Nephron progenitor cell (in vitro differentiated cells): ENCODE results near the gene KRT82.

Experiments
- DNase-seq: peaks from one replicate; pipeline ENCODE4 v3.0.0; 2021
- H3K27ac Mint-ChIP-seq: 2 replicates; pipeline ENCODE4 v1.8.0; 2021; ENCODE audit warnings: mild to moderate bottlenecking, moderate library complexity, mixed read lengths
- H3K27me3 Mint-ChIP-seq: 2 replicates; pipeline ENCODE4 v1.8.0; 2021; ENCODE audit warnings: mild to moderate bottlenecking, low read depth, mixed read lengths; ENCODE audit not compliant: poor library complexity
- H3K36me3 Mint-ChIP-seq: 2 replicates; pipeline ENCODE4 v1.8.0; 2021; ENCODE audit warnings: low read depth, mixed read lengths
- H3K4me1 Mint-ChIP-seq: 2 replicates; pipeline ENCODE4 v1.8.0; 2021; ENCODE audit warnings: mixed read lengths
- H3K4me3 Mint-ChIP-seq: 2 replicates; pipeline ENCODE4 v1.8.0; 2021; ENCODE audit warnings: mild to moderate bottlenecking, moderate library complexity, mixed read lengths
- H3K9me3 Mint-ChIP-seq: 2 replicates; pipeline ENCODE4 v1.8.0; 2021; ENCODE audit warnings: mild to moderate bottlenecking, moderate library complexity, mixed read lengths
- TF ChIP-seq, protein P1 (sequence below): fragments of 200-600 bp; sonication (generic); IDR thresholded peaks from 2 replicates; pipeline ENCODE4 v1.5.0; 2021; ENCODE audit warnings: antibody characterized with exemption

The KRT82 gene

DNA sequence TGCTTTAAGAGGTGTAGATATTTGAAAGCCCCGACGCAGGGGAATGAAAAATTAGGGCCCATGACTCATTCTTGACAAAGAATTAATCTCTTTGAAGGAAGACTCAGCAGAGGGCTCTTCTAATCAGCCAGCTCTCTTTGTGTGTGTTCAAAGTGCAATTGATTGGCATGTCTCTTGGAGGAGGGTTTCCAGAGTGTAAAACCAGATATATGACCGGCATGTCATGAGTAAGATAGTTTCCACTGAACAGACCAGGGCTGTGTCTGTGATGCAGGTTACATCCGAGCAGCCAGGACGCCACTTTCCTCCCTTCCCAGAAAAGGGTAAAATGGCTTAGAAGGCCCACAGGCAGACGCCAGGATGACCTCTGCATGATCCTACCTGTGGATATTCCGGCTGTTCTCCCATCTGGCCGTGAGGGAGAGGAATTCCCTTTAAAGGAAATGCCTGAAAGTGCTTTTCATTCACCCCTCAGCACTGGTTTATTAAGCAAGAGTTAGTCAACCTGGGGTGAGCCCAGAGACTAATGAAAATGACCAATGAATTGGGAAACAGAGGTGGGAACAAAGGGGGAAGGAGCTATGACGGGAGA, 35.3 kb upstream of the KRT82 start:
- H3K4me3 Mint-ChIP-seq: no peak overlapping the region
- no peak for DNase-seq
- H3K27me3 Mint-ChIP-seq: peaks cover 4% of the 10 kb centered on the region
- H3K4me1 Mint-ChIP-seq: peaks cover 47% of the 10 kb centered on the region
- TF ChIP-seq, protein P1, sequence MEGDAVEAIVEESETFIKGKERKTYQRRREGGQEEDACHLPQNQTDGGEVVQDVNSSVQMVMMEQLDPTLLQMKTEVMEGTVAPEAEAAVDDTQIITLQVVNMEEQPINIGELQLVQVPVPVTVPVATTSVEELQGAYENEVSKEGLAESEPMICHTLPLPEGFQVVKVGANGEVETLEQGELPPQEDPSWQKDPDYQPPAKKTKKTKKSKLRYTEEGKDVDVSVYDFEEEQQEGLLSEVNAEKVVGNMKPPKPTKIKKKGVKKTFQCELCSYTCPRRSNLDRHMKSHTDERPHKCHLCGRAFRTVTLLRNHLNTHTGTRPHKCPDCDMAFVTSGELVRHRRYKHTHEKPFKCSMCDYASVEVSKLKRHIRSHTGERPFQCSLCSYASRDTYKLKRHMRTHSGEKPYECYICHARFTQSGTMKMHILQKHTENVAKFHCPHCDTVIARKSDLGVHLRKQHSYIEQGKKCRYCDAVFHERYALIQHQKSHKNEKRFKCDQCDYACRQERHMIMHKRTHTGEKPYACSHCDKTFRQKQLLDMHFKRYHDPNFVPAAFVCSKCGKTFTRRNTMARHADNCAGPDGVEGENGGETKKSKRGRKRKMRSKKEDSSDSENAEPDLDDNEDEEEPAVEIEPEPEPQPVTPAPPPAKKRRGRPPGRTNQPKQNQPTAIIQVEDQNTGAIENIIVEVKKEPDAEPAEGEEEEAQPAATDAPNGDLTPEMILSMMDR: no peak
- H3K36me3 Mint-ChIP-seq: no peaks in the 10 kb centered on the region
- no peak overlapping the region for H3K27ac Mint-ChIP-seq
- H3K9me3 Mint-ChIP-seq: no peaks in the 10 kb centered on the region

- H3K4me3 Mint-ChIP-seq: no peak overlapping the region
- no peak overlapping the region for H3K27ac Mint-ChIP-seq
- H3K4me1 Mint-ChIP-seq: peaks cover 49% of the 10 kb centered on the region
- DNase-seq: no peak
- no peaks in the 10 kb centered on the region for H3K36me3 Mint-ChIP-seq
- peaks cover 4% of the 10 kb centered on the region for H3K27me3 Mint-ChIP-seq
- TF ChIP-seq, protein P1: no peak
- no peaks in the 10 kb centered on the region for H3K9me3 Mint-ChIP-seq
Observed at GRCh38 chr12:52440821-52441319, 34.7 kb upstream of the KRT82 start.

- Mint-ChIP-seq H3K9me3 (no peaks in the 10 kb centered on the region), H3K36me3 (no peaks in the 10 kb centered on the region), H3K27me3 (peaks cover 4% of the 10 kb centered on the region), H3K4me1 (peaks cover 49% of the 10 kb centered on the region), H3K27ac (no peak overlapping the region), H3K4me3 (no peak overlapping the region)
- DNase-seq: no peak
- TF ChIP-seq, protein P1: no peak
Observed at GRCh38 chr12:52439845-52440244, 33.7 kb upstream of the KRT82 start.

- Mint-ChIP-seq H3K27ac (no peak overlapping the region), H3K27me3 (peaks cover 4% of the 10 kb centered on the region), H3K4me1 (peaks cover 49% of the 10 kb centered on the region), H3K9me3 (no peaks in the 10 kb centered on the region), H3K4me3 (no peak overlapping the region), H3K36me3 (no peaks in the 10 kb centered on the region)
- DNase-seq: no peak
- TF ChIP-seq, protein P1: no peak
Observed at GRCh38 chr12:52439420-52439819, 33.3 kb upstream of the KRT82 start.

- H3K4me3 Mint-ChIP-seq: no peak overlapping the region
Observed at GRCh38 chr12:52438305-52439301, 32.5 kb upstream of the KRT82 start.

More at GRCh38 chr12:52438305-52439301, 32.5 kb upstream of the KRT82 start:
- TF ChIP-seq, protein P1: no peak
- Mint-ChIP-seq H3K27me3 (peaks cover 4% of the 10 kb centered on the region), H3K27ac (no peak overlapping the region), H3K36me3 (no peaks in the 10 kb centered on the region), H3K4me1 (peaks cover 49% of the 10 kb centered on the region), H3K9me3 (no peaks in the 10 kb centered on the region)
- DNase-seq: no peak
